PC-9 (cell line): Measurements from ENCODE around the gene NLRP8. TPM values are rescaled to one million over a fixed set of nuclear protein-coding genes. Genes with fewer than 3 reads are reported as not detected.
A peak's percentile ranks its signal among the peaks of the same experiment; 100 is the strongest.

Experiments used
- BruUV-seq: library from RNA; stranded (reverse); fragments of 400-500 nt; replicated peaks from 2 replicates; lab custom pipeline; 2021; lab: Mats Ljungman, UMichigan
- CTCF ChIA-PET: fragments of 300-600 bp; sonication (Branson Sonifier 250); formaldehyde crosslinking; loops from one replicate; lab custom pipeline; 2022; ENCODE audit warnings: antibody characterized with exemption; lab: Charles Lee
- POLR2A ChIA-PET: fragments of 300-600 bp; sonication (Branson Sonifier 250); formaldehyde crosslinking; loops from one replicate; lab custom pipeline; 2022; ENCODE audit warnings: antibody characterized with exemption; ENCODE audit not compliant: unreplicated experiment; lab: Charles Lee
- DNase-seq, 2 experiments: peaks; one replicate each; pipeline versions ENCODE4 v3.0.0 to v3.0.0-alpha.2; 2015 to 2022; ENCODE audit warnings: mixed read lengths in 1 of 2
- H2AFZ ChIP-seq: fragments of 200-600 bp; sonication (generic); 2 replicates; pipeline ENCODE4 v1.8.1; 2017; ENCODE audit warnings: antibody characterized with exemption
- H3F3A ChIP-seq: fragments of 200-600 bp; sonication (generic); 2 replicates; pipeline ENCODE4 v1.8.1; 2017; ENCODE audit warnings: antibody characterized with exemption, mild to moderate bottlenecking, low read depth; ENCODE audit not compliant: insufficient read depth
- H3K27ac ChIP-seq: fragments of 200-600 bp; sonication (generic); 2 replicates; pipeline ENCODE4 v1.6.1; 2016; ENCODE audit warnings: mixed run types
- H3K27me3 ChIP-seq: fragments of 200-600 bp; sonication (generic); 2 replicates; pipeline ENCODE4 v1.6.1; 2016; ENCODE audit warnings: low read depth, mixed run types; ENCODE audit not compliant: insufficient read depth
- H3K36me3 ChIP-seq: fragments of 200-600 bp; sonication (generic); 2 replicates; pipeline ENCODE4 v1.6.1; 2016; ENCODE audit warnings: low read depth, mixed run types
- H3K4me1 ChIP-seq: fragments of 200-600 bp; sonication (generic); replicated peaks from 2 replicates; pipeline ENCODE4 v1.6.1; 2016; ENCODE audit warnings: mixed run types; ENCODE audit not compliant: insufficient read depth
- H3K4me2 ChIP-seq: fragments of 200-600 bp; sonication (generic); 2 replicates; pipeline ENCODE4 v1.6.1; 2017; ENCODE audit warnings: mixed run types
- H3K4me3 ChIP-seq: fragments of 200-600 bp; sonication (generic); 2 replicates; pipeline ENCODE4 v1.6.1; 2016; ENCODE audit warnings: mixed run types
- H3K79me2 ChIP-seq: fragments of 200-600 bp; sonication (generic); 2 replicates; pipeline ENCODE4 v1.6.1; 2017; ENCODE audit warnings: low read depth, mixed run types
- H3K9me2 ChIP-seq: fragments of 200-600 bp; sonication (generic); 2 replicates; pipeline ENCODE4 v1.8.1; 2017; ENCODE audit warnings: mild to moderate bottlenecking; ENCODE audit not compliant: insufficient read depth
- H3K9me3 ChIP-seq: fragments of 200-600 bp; sonication (generic); 2 replicates; pipeline ENCODE4 v1.8.1; 2016; ENCODE audit warnings: low read depth; ENCODE audit not compliant: insufficient read depth
- H4K20me1 ChIP-seq: fragments of 200-600 bp; sonication (generic); 2 replicates; pipeline ENCODE4 v1.8.1; 2017; ENCODE audit not compliant: insufficient read depth
- EZH2 ChIP-seq: fragments of 200-600 bp; sonication (generic); IDR thresholded peaks from 2 replicates; pipeline ENCODE4 v1.8.0; 2017; ENCODE audit warnings: antibody characterized with exemption, low read depth
- intact Hi-C: fragments of 100-400 bp; cut with micrococcal nuclease; formaldehyde crosslinking; loops from one replicate; pipeline ENCODE4 v1.10.0; 2022; ENCODE audit not compliant: unreplicated experiment
- total RNA-seq: library from RNA; stranded (reverse); gene quantifications from 2 replicates; pipeline ENCODE4 v1.2.3, GENCODE V29; 2021
- TF ChIP-seq, protein P1 (sequence below): fragments of 200-600 bp; sonication (generic); conservative IDR thresholded peaks from 2 replicates; pipeline ENCODE4 v1.6.1; 2017; ENCODE audit warnings: mixed run types, antibody characterized with exemption, mild to moderate bottlenecking, moderate library complexity

The NLRP8 gene
- total RNA-seq, 1 experiment from 2014 or later, result not detected

DNA sequence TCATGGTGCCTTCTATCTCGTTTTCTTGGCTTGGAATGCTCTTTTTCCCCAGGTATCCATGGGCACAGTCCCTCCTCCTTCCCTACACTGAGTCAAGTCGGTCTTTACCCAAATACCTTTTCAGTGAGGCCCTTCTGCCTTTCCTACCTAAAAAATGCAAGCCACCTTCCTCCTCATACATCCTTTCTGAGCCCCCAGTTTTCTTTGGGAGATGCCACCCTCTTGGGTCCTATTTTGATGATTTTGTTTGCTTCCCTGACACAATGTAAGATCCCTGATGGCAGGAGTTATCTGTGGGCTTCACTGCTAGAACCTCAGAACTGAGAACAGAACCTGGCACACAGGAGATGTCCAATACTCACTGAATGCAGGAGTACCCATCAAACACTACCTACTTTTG is 37.8 kb upstream of the NLRP8 start:
- H3F3A ChIP-seq, result no peaks in the 10 kb centered on the region
- no peaks in the 10 kb centered on the region for H3K9me3 ChIP-seq
- no TSS peak for BruUV-seq
- DNase-seq, result no peak
- intact Hi-C loops, result no loop called here
- H3K36me3 ChIP-seq, result no peaks in the 10 kb centered on the region
- no peak overlapping the region for H3K4me2 ChIP-seq
- POLR2A ChIA-PET, result no interaction called here
- no peak for TF ChIP-seq EZH2
- H3K4me3 ChIP-seq, result no peak overlapping the region
- no peak overlapping the region for H3K27ac ChIP-seq
- CTCF ChIA-PET, result no interaction called here
- H2AFZ ChIP-seq, result no peak overlapping the region
- no peaks in the 10 kb centered on the region for H3K9me2 ChIP-seq
- no peaks in the 10 kb centered on the region for H3K79me2 ChIP-seq
- H4K20me1 ChIP-seq, result no peaks in the 10 kb centered on the region
- H3K27me3 ChIP-seq, result peaks cover 55% of the 10 kb centered on the region
- H3K4me1 ChIP-seq, result no peaks in the 10 kb centered on the region

DNA sequence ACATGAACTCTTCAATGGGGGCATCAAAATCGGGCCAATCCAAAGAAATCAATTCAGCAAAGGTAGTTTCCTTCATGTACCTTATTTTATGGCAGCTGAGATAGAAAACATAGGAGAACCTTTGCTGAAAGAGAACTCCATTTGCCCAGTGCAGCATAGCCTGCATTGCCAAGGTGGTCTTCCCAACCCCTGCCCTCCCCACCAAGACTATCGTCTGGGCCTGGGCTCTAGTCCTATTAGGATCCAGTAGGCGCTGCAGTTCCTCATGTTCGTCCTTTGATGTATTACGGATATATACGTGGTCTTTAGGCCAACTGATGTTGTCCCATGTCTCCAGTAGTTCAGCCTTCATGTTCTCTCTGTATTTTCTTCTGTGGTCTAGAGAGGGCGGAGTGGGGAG is 34.7 kb upstream of the NLRP8 start:
- Histone ChIP-seq H4K20me1 (no peaks in the 10 kb centered on the region), H3K79me2 (no peaks in the 10 kb centered on the region), H3K4me2 (no peak overlapping the region), H3K4me3 (no peak overlapping the region), H3K27me3 (peaks cover 47% of the 10 kb centered on the region), H3K27ac (no peak overlapping the region), H3K36me3 (no peaks in the 10 kb centered on the region), H3K9me3 (no peaks in the 10 kb centered on the region), H3K4me1 (no peaks in the 10 kb centered on the region), H3K9me2 (no peaks in the 10 kb centered on the region), H2AFZ (no peak overlapping the region), H3F3A (no peaks in the 10 kb centered on the region)
- BruUV-seq, result no TSS peak
- intact Hi-C loops, result no loop called here
- no peak for DNase-seq
- CTCF ChIA-PET, result no interaction called here
- POLR2A ChIA-PET, result no interaction called here
- TF ChIP-seq, protein P1, sequence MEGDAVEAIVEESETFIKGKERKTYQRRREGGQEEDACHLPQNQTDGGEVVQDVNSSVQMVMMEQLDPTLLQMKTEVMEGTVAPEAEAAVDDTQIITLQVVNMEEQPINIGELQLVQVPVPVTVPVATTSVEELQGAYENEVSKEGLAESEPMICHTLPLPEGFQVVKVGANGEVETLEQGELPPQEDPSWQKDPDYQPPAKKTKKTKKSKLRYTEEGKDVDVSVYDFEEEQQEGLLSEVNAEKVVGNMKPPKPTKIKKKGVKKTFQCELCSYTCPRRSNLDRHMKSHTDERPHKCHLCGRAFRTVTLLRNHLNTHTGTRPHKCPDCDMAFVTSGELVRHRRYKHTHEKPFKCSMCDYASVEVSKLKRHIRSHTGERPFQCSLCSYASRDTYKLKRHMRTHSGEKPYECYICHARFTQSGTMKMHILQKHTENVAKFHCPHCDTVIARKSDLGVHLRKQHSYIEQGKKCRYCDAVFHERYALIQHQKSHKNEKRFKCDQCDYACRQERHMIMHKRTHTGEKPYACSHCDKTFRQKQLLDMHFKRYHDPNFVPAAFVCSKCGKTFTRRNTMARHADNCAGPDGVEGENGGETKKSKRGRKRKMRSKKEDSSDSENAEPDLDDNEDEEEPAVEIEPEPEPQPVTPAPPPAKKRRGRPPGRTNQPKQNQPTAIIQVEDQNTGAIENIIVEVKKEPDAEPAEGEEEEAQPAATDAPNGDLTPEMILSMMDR, result no peak
- no peak for TF ChIP-seq EZH2

DNA sequence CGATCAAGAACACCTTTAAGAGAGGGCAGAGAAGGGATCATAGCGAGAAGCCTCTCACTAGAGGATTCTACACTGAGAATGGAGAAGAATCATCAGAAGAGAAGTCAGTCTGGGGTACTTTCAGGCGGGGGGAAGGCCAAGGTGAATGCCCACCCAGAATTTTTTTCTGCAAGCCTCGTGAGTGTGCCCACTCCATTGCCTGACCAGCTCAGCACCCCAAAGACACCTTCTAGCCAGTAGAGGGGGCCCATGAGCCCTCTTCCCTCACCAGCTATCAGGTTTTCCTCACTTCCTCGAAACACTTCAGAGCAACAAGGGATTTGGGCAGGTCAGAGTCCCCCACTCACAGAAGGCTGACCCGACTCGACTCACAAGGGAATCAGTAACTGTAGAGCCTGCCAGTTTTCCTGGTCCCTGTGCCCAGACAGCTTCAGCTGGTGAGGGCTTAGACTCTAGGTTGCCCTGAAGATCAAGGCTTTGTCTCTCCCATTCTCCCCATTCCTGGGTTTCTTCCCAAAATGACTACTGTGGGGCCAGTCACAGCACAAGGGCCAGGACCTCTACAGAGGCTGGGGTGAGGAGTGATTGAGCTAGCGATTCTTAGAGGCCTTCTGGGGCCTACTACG is 33.9 kb upstream of the NLRP8 start:
- Histone ChIP-seq H3K4me2 (no peak overlapping the region), H3K9me3 (no peaks in the 10 kb centered on the region), H3K27ac (no peak overlapping the region), H3F3A (no peaks in the 10 kb centered on the region), H3K4me3 (no peak overlapping the region), H3K9me2 (no peaks in the 10 kb centered on the region), H3K4me1 (no peaks in the 10 kb centered on the region), H3K79me2 (no peaks in the 10 kb centered on the region), H3K27me3 (peaks cover 47% of the 10 kb centered on the region), H3K36me3 (no peaks in the 10 kb centered on the region), H4K20me1 (no peaks in the 10 kb centered on the region), H2AFZ (no peak overlapping the region)
- TF ChIP-seq, protein P1, result peak; percentile 44; the same call in 1 of the 2 replicates
- TF ChIP-seq EZH2, result no peak
- BruUV-seq, result no TSS peak
- intact Hi-C loops, result no loop called here
- CTCF ChIA-PET, result no interaction called here
- POLR2A ChIA-PET, result no interaction called here
- DNase-seq, result peak in 1 of 2 experiments; percentile 10

DNA sequence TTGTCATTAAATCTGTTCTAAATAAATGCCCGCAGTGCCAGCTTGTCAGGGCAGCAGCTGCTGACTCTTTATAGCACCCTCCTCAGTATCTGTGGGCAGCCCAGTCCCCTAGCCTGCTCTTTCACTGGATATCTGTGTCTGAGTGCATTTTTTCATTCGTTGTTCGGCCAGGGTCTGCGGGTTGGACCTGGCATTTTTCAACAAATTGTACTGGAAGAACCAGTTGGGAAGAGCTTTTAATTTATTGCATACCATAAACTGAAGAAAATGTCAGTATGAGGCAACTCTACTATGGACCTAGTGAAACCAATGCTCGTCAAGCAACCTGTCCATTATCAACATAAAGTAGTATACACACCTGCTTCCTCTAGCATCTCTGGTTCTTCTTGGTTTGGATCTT is 24.1 kb upstream of the NLRP8 start:
- H3K9me2 ChIP-seq, result no peaks in the 10 kb centered on the region
- H2AFZ ChIP-seq, result no peak overlapping the region
- BruUV-seq, result no TSS peak
- no peak for TF ChIP-seq EZH2
- TF ChIP-seq, protein P1, result no peak
- no peak overlapping the region for H3K4me2 ChIP-seq
- no peak overlapping the region for H3K4me3 ChIP-seq
- peaks cover 19% of the 10 kb centered on the region for H3K27me3 ChIP-seq
- H3F3A ChIP-seq, result no peaks in the 10 kb centered on the region
- H3K27ac ChIP-seq, result no peak overlapping the region
- ChIA-PET POLR2A (no interaction called here), CTCF (no interaction called here)
- no peaks in the 10 kb centered on the region for H3K79me2 ChIP-seq
- no peaks in the 10 kb centered on the region for H3K9me3 ChIP-seq
- no peaks in the 10 kb centered on the region for H3K36me3 ChIP-seq
- intact Hi-C loops, result no loop called here
- no peaks in the 10 kb centered on the region for H4K20me1 ChIP-seq
- DNase-seq, result no peak
- H3K4me1 ChIP-seq, result no peaks in the 10 kb centered on the region
